G401.6 (cell line): ENCODE data around the gene MAPK8.

Experiments used
- FAIRE-seq: peaks from 2 replicates; lab custom pipeline; 2012; peaks lifted over from hg19 to GRCh38; lab: Jason Lieb, UNC

The MAPK8 gene

GRCh38 chr10:48292616-48293015 lies 13.9 kb upstream of the MAPK8 start:
- FAIRE-seq, result no peak

GRCh38 chr10:48294431-48294830 lies 12.0 kb upstream of the MAPK8 start:
- FAIRE-seq, result no peak

GRCh38 chr10:48296576-48297098 lies 9.8 kb upstream of the MAPK8 start:
- no peak for FAIRE-seq

- no peak for FAIRE-seq
Measured at GRCh38 chr10:48299066-48299465, 7.4 kb upstream of the MAPK8 start.

GRCh38 chr10:48299692-48300091 lies 6.8 kb upstream of the MAPK8 start:
- no peak for FAIRE-seq

- FAIRE-seq, result no peak
Measured at GRCh38 chr10:48300556-48300955, 5.9 kb upstream of the MAPK8 start.

- no peak for FAIRE-seq
Measured at GRCh38 chr10:48302515-48303476, 3.7 kb upstream of the MAPK8 start.

- FAIRE-seq, result no peak
Measured at GRCh38 chr10:48305905-48306264, 592 bp upstream of the MAPK8 start.

- FAIRE-seq, result no peak
Measured at GRCh38 chr10:48306870-48307710, 613 bp downstream of the MAPK8 start.

- no peak for FAIRE-seq
Measured at GRCh38 chr10:48307711-48308018, 1.2 kb downstream of the MAPK8 start.

GRCh38 chr10:48309711-48310226 lies 3.3 kb downstream of the MAPK8 start:
- peak; percentile 77 for FAIRE-seq

- FAIRE-seq, result no peak
Measured at GRCh38 chr10:48314107-48314506, 7.6 kb downstream of the MAPK8 start.

GRCh38 chr10:48316236-48316635 lies 9.8 kb downstream of the MAPK8 start:
- FAIRE-seq, result no peak

- FAIRE-seq, result no peak
Measured at GRCh38 chr10:48317321-48317990, 11.0 kb downstream of the MAPK8 start.

GRCh38 chr10:48322017-48322416 lies 15.5 kb downstream of the MAPK8 start:
- no peak for FAIRE-seq

GRCh38 chr10:48324580-48324979 lies 18.1 kb downstream of the MAPK8 start:
- FAIRE-seq, result no peak

- no peak for FAIRE-seq
Measured at GRCh38 chr10:48330269-48330668, 23.8 kb downstream of the MAPK8 start.

- FAIRE-seq, result no peak
Measured at GRCh38 chr10:48331436-48331835, 25.0 kb downstream of the MAPK8 start.

GRCh38 chr10:48332166-48332870 lies 25.8 kb downstream of the MAPK8 start:
- FAIRE-seq, result no peak

- FAIRE-seq, result no peak
Measured at GRCh38 chr10:48332871-48333216, 26.4 kb downstream of the MAPK8 start.

- FAIRE-seq, result no peak
Measured at GRCh38 chr10:48333856-48334255, 27.4 kb downstream of the MAPK8 start.

GRCh38 chr10:48335788-48336187 lies 29.3 kb downstream of the MAPK8 start:
- no peak for FAIRE-seq
